Retinal pigment epithelial cell (primary cell): ENCODE measurements around the gene CLEC16A.

ENCODE experiments used
- DNase-seq: peaks from one replicate; pipeline ENCODE4 v3.0.0-alpha.2; 2010; ENCODE audit warnings: low read depth
- H3K4me3 ChIP-seq: 2 replicates; pipeline ENCODE4 v1.5.1; 2011; ENCODE audit warnings: mild to moderate bottlenecking, low read length, control low read depth, moderate library complexity
- TF ChIP-seq, protein P1 (sequence below): conservative IDR thresholded peaks from 2 replicates; pipeline ENCODE4 v1.5.1; 2011; ENCODE audit warnings: low read depth, low read length, control low read depth, inconsistent platforms

CLEC16A gene

DNA sequence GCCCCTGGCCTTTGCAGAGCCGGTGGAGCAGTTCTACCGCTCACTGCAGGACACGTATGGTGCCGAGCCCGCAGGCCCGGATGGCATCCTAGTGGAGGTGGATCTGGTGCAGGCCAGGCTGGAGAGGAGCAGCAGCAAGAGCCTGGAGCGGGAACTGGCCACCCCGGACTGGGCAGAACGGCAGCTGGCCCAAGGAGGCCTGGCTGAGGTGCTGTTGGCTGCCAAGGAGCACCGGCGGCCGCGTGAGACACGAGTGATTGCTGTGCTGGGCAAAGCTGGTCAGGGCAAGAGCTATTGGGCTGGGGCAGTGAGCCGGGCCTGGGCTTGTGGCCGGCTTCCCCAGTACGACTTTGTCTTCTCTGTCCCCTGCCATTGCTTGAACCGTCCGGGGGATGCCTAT is 37.9 kb upstream of the CLEC16A start:
- DNase-seq: no peak
- no peak overlapping the region for H3K4me3 ChIP-seq
- TF ChIP-seq, protein P1, sequence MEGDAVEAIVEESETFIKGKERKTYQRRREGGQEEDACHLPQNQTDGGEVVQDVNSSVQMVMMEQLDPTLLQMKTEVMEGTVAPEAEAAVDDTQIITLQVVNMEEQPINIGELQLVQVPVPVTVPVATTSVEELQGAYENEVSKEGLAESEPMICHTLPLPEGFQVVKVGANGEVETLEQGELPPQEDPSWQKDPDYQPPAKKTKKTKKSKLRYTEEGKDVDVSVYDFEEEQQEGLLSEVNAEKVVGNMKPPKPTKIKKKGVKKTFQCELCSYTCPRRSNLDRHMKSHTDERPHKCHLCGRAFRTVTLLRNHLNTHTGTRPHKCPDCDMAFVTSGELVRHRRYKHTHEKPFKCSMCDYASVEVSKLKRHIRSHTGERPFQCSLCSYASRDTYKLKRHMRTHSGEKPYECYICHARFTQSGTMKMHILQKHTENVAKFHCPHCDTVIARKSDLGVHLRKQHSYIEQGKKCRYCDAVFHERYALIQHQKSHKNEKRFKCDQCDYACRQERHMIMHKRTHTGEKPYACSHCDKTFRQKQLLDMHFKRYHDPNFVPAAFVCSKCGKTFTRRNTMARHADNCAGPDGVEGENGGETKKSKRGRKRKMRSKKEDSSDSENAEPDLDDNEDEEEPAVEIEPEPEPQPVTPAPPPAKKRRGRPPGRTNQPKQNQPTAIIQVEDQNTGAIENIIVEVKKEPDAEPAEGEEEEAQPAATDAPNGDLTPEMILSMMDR: no peak

DNA sequence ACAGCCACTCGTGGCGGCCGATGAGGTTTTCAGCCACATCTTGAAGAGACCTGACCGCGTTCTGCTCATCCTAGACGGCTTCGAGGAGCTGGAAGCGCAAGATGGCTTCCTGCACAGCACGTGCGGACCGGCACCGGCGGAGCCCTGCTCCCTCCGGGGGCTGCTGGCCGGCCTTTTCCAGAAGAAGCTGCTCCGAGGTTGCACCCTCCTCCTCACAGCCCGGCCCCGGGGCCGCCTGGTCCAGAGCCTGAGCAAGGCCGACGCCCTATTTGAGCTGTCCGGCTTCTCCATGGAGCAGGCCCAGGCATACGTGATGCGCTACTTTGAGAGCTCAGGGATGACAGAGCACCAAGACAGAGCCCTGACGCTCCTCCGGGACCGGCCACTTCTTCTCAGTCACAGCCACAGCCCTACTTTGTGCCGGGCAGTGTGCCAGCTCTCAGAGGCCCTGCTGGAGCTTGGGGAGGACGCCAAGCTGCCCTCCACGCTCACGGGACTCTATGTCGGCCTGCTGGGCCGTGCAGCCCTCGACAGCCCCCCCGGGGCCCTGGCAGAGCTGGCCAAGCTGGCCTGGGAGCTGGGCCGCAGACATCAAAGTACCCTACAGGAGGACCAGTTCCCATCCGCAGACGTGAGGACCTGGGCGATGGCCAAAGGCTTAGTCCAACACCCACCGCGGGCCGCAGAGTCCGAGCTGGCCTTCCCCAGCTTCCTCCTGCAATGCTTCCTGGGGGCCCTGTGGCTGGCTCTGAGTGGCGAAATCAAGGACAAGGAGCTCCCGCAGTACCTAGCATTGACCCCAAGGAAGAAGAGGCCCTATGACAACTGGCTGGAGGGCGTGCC is 37.2 kb upstream of the CLEC16A start:
- no peak overlapping the region for H3K4me3 ChIP-seq
- TF ChIP-seq, protein P1: no peak

DNA sequence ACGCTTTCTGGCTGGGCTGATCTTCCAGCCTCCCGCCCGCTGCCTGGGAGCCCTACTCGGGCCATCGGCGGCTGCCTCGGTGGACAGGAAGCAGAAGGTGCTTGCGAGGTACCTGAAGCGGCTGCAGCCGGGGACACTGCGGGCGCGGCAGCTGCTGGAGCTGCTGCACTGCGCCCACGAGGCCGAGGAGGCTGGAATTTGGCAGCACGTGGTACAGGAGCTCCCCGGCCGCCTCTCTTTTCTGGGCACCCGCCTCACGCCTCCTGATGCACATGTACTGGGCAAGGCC is 36.7 kb upstream of the CLEC16A start:
- no peak for DNase-seq
- no peak overlapping the region for H3K4me3 ChIP-seq
- TF ChIP-seq, protein P1: no peak

More for the DNA sequence above, 37.2 kb upstream of the CLEC16A start:
- no peak for DNase-seq

DNA sequence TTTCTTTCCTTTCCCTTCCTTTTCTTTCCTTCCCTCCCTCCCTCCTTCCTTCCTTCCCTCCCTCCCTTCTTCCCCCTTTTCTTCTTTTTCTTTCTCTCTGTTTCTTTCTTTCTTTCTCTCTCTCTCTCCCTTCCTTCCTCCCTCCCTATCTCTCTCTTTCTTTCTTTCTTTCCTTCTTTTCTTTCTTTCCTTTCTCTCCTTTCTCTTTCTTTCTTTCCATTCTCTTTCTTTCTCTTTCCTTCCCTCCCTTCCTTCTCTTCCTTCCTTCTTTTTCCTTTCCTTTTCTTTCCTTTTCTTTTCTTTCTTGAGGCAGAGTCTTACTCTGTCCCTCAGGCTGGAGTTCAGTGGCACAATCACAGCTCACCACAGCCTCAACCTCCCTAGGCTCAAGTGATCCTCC is 33.1 kb upstream of the CLEC16A start:
- TF ChIP-seq, protein P1: no peak
- no peak overlapping the region for H3K4me3 ChIP-seq
- no peak for DNase-seq

DNA sequence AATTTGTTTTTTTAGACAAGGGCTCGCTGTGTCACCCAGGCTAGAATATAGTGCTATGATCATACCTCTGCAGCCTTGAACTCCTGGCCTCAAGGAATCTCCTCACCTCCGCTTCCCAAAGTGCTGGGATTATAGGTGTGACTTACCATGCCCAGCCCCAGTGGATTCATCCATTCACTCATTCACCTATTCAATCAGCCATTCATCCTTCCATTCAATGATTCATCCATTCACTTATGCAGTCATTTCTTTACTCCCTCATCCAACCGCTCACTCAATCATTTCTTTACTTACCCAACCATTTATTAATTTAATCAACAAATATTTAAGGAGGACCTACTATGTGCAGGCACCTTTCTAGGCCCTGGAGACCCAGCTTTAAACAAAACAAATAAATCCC is 27.8 kb upstream of the CLEC16A start:
- H3K4me3 ChIP-seq: no peak overlapping the region
- no peak for DNase-seq
- TF ChIP-seq, protein P1: no peak

DNA sequence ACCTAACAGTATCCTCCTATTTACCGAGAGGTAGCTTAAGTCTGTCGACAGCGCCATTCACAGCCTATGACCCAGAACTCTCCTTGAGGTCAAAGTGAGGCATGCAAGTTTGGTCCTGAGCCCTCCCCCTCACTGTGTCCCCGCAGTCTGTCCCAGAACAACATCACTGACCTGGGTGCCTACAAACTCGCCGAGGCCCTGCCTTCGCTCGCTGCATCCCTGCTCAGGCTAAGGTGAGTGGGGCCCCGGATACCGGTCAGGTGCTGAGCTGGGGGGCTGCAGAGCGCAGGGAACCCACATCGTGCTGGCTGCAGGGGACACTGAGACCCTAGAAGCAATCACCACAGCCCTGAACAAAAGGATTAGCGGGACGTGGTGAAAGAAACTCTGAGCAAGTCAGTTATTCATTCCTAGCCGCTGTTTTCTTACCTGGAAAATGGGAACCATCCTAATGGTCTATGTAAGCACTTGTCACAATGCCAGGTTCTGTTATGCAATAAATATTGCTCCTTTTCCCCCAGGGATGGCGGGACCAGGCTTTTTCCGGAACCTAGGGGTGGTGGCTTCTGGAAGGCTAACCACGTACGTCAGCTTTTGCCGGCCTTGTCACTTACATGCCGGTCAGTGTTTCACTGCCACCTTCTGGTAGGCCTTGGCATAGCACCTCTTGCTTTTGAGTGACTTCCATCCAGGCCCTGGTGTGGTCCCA is 25.9 kb upstream of the CLEC16A start:
- DNase-seq: peak; percentile 80
- H3K4me3 ChIP-seq: peak overlapping the region; percentile 31

More for the DNA sequence above, 25.9 kb upstream of the CLEC16A start:
- TF ChIP-seq, protein P1: peak; percentile 100
